H9 (cell line): ENCODE results near the gene ZBTB20. TPM values are rescaled to one million over a fixed set of nuclear protein-coding genes. Genes with fewer than 3 reads are reported as not detected.

Experiments used
- DNase-seq: peaks from one replicate; pipeline ENCODE4 v3.0.0-alpha.2; 2017
- H2AFZ ChIP-seq: one replicate; pipeline ENCODE4 v1.6.1; 2013; ENCODE audit warnings: mild to moderate bottlenecking, low read length, control low read depth, moderate library complexity
- H2AK5ac ChIP-seq: 2 replicates; pipeline ENCODE4 v1.6.1; 2013; ENCODE audit warnings: low read length, control low read depth, mixed read lengths; ENCODE audit not compliant: insufficient read length
- H2BK120ac ChIP-seq: one replicate; pipeline ENCODE4 v1.6.1; 2013; ENCODE audit warnings: low read depth, mild to moderate bottlenecking, low read length, control low read depth, inconsistent platforms; ENCODE audit not compliant: poor library complexity, severe bottlenecking
- H2BK12ac ChIP-seq: 2 replicates; pipeline ENCODE4 v1.6.1; 2013; ENCODE audit warnings: low read length, control low read depth, mixed read lengths, low read depth; ENCODE audit not compliant: insufficient read length
- H2BK15ac ChIP-seq: 2 replicates; pipeline ENCODE4 v1.6.1; 2013; ENCODE audit warnings: low read depth, low read length, control low read depth
- H2BK20ac ChIP-seq: one replicate; pipeline ENCODE4 v1.6.1; 2013; ENCODE audit warnings: low read depth, mild to moderate bottlenecking, low read length, control low read depth, inconsistent platforms; ENCODE audit not compliant: poor library complexity, severe bottlenecking
- H2BK5ac ChIP-seq: 2 replicates; pipeline ENCODE4 v1.6.1; 2013; ENCODE audit warnings: low read length, control low read depth, mixed read lengths; ENCODE audit not compliant: insufficient read length
- H3K14ac ChIP-seq: 2 replicates; pipeline ENCODE4 v1.6.1; 2013; ENCODE audit warnings: low read length, control low read depth; ENCODE audit not compliant: insufficient read depth
- H3K18ac ChIP-seq: 2 replicates; pipeline ENCODE4 v1.6.1; 2013; ENCODE audit warnings: low read depth, mild to moderate bottlenecking, mixed read lengths, low read length, control low read depth; ENCODE audit not compliant: insufficient read length
- H3K23ac ChIP-seq: 2 replicates; pipeline ENCODE4 v1.6.1; 2013; ENCODE audit warnings: low read length, control low read depth, mixed read lengths, low read depth; ENCODE audit not compliant: insufficient read length
- H3K23me2 ChIP-seq: 2 replicates; pipeline ENCODE4 v1.6.1; 2013; ENCODE audit warnings: low read depth, mild to moderate bottlenecking, mixed read lengths, low read length, control low read depth; ENCODE audit not compliant: insufficient read length, poor library complexity, severe bottlenecking
- H3K27ac ChIP-seq: 2 replicates; pipeline ENCODE4 v1.5.1; 2013; ENCODE audit warnings: low read length, control low read depth, mixed read lengths, low read depth; ENCODE audit not compliant: insufficient read length
- H3K27me3 ChIP-seq: 2 replicates; pipeline ENCODE4 v1.6.1; 2013; ENCODE audit warnings: low read length, control low read depth, inconsistent platforms; ENCODE audit not compliant: insufficient read depth
- H3K4ac ChIP-seq: 2 replicates; pipeline ENCODE4 v1.6.1; 2013; ENCODE audit warnings: low read depth, mild to moderate bottlenecking, control low read depth, inconsistent platforms, low read length, moderate library complexity
- H3K4me1 ChIP-seq: 2 replicates; pipeline ENCODE4 v1.6.1; 2013; ENCODE audit warnings: low read length, control low read depth, inconsistent platforms; ENCODE audit not compliant: insufficient read depth
- H3K4me2 ChIP-seq: 2 replicates; pipeline ENCODE4 v1.6.1; 2013; ENCODE audit warnings: low read length, control low read depth, mixed read lengths; ENCODE audit not compliant: insufficient read length, insufficient read depth
- H3K56ac ChIP-seq: 2 replicates; pipeline ENCODE4 v1.6.1; 2013; ENCODE audit warnings: low read depth, mild to moderate bottlenecking, mixed read lengths, low read length, control low read depth; ENCODE audit not compliant: insufficient read length
- H3K79me1 ChIP-seq: 2 replicates; pipeline ENCODE4 v1.6.1; 2013; ENCODE audit warnings: low read depth, mild to moderate bottlenecking, moderate library complexity, low read length, control low read depth, inconsistent platforms; ENCODE audit not compliant: insufficient read depth, poor library complexity, severe bottlenecking
- H3K79me2 ChIP-seq: 2 replicates; pipeline ENCODE4 v1.6.1; 2013; ENCODE audit warnings: low read length, control low read depth, inconsistent platforms; ENCODE audit not compliant: insufficient read depth
- H3K9ac ChIP-seq: 2 replicates; pipeline ENCODE4 v1.6.1; 2013; ENCODE audit warnings: low read length, control low read depth, mixed read lengths; ENCODE audit not compliant: insufficient read length; ENCODE audit errors: extremely low read depth
- H3K9me3 ChIP-seq: one replicate; pipeline ENCODE4 v1.6.1; 2013; ENCODE audit warnings: low read depth, low read length, inconsistent platforms; ENCODE audit not compliant: control insufficient read depth
- H3T11ph ChIP-seq: one replicate; pipeline ENCODE4 v1.6.1; 2013; ENCODE audit warnings: mild to moderate bottlenecking, low read length, control low read depth, inconsistent platforms
- H4K20me1 ChIP-seq: one replicate; pipeline ENCODE4 v1.6.1; 2013; ENCODE audit not compliant: control insufficient read depth, insufficient read length, insufficient read depth
- H4K5ac ChIP-seq: 2 replicates; pipeline ENCODE4 v1.6.1; 2013; ENCODE audit warnings: low read depth, mild to moderate bottlenecking, mixed read lengths, low read length, control low read depth; ENCODE audit not compliant: insufficient read length
- H4K8ac ChIP-seq: replicated peaks from 2 replicates; pipeline ENCODE4 v1.6.1; 2013; ENCODE audit warnings: low read length, control low read depth, mixed read lengths, low read depth; ENCODE audit not compliant: insufficient read length
- H4K91ac ChIP-seq: 2 replicates; pipeline ENCODE4 v1.6.1; 2013; ENCODE audit warnings: low read depth, mild to moderate bottlenecking, moderate library complexity, mixed read lengths, low read length, control low read depth; ENCODE audit not compliant: insufficient read length
- H3K27ac Mint-ChIP-seq, 3 experiments: 2 replicates in 2 of 3; 3 replicates in 1 of 3; pipeline ENCODE4 v1.8.0; 2020 to 2021; ENCODE audit warnings: mixed read lengths in 3 of 3, mild to moderate bottlenecking in 1 of 3, moderate library complexity in 1 of 3
- H3K27me3 Mint-ChIP-seq: 2 replicates; pipeline ENCODE4 v1.8.0; 2021; ENCODE audit warnings: low read depth, mild to moderate bottlenecking, moderate library complexity, mixed read lengths
- H3K36me3 Mint-ChIP-seq, 3 experiments: 2 replicates in 2 of 3; 3 replicates in 1 of 3; pipeline ENCODE4 v1.8.0; 2020 to 2021; ENCODE audit warnings: low read depth in 3 of 3, mixed read lengths in 3 of 3; ENCODE audit not compliant: insufficient read depth in 1 of 3
- H3K4me1 Mint-ChIP-seq, 2 experiments: 2 replicates each; pipeline ENCODE4 v1.8.0; 2020; ENCODE audit warnings: mixed read lengths in 2 of 2
- H3K4me3 Mint-ChIP-seq, 2 experiments: 2 replicates in 1 of 2; 3 replicates in 1 of 2; pipeline ENCODE4 v1.8.0; 2020 to 2021; ENCODE audit warnings: mild to moderate bottlenecking in 2 of 2, mixed read lengths in 2 of 2, moderate library complexity in 1 of 2
- H3K9me3 Mint-ChIP-seq, 2 experiments: 2 replicates in 1 of 2; 3 replicates in 1 of 2; pipeline ENCODE4 v1.8.0; 2020; ENCODE audit warnings: mild to moderate bottlenecking in 2 of 2, mixed read lengths in 2 of 2, moderate library complexity in 1 of 2
- WGBS: extraction: QIAGEN DNeasy Blood & Tissue Kit; methylation state at CpG from one replicate; pipeline ENCODE4 v1.1.7; 2013; ENCODE audit warnings: missing lambda C conversion rate, low lambda C conversion rate, mixed read lengths; ENCODE audit not compliant: insufficient read length; ENCODE audit errors: extremely low coverage; 5-methylcytosine and 5-hydroxymethylcytosine counted together
- total RNA-seq: library from RNA; stranded (reverse); gene quantifications from 2 replicates; pipeline ENCODE4 v1.2.1, GENCODE V29; 2021
- TF ChIP-seq, protein P1 (sequence below): fragments of 200-600 bp; sonication (generic); conservative IDR thresholded peaks from 3 replicates; pipeline ENCODE4 v1.8.0; 2021; ENCODE audit warnings: antibody characterized with exemption, mild to moderate bottlenecking

ZBTB20 gene
- total RNA-seq, 1 experiment from 2014 or later, result 0.70 TPM

- H3K27ac Mint-ChIP-seq, result no peak overlapping the region
- no peak overlapping the region for H3K18ac ChIP-seq
Measured at GRCh38 chr3:114351822-114352145, 795.3 kb downstream of the ZBTB20 start.

More at GRCh38 chr3:114351822-114352145, 795.3 kb downstream of the ZBTB20 start:
- Histone ChIP-seq H3K27me3 (no peaks in the 10 kb centered on the region), H2AK5ac (no peak overlapping the region), H2BK15ac (no peak overlapping the region), H3K4ac (no peak overlapping the region), H3K14ac (no peak overlapping the region), H3K79me1 (no peaks in the 10 kb centered on the region), H2BK20ac (no peak overlapping the region), H4K8ac (no peak overlapping the region), H4K91ac (no peak overlapping the region), H4K5ac (no peak overlapping the region), H2AFZ (no peak overlapping the region), H2BK12ac (no peak overlapping the region), H3K27ac (no peak overlapping the region), H3K4me1 (peaks cover 8% of the 10 kb centered on the region; the same call in 1 of the 2 replicates), H3K9me3 (no peaks in the 10 kb centered on the region), H3K23me2 (no peaks in the 10 kb centered on the region), H4K20me1 (no peaks in the 10 kb centered on the region), H3K56ac (no peak overlapping the region), H3K79me2 (no peaks in the 10 kb centered on the region; the same call in 1 of the 2 replicates), H2BK5ac (no peak overlapping the region), H3K4me2 (no peak overlapping the region), H3T11ph (no peak overlapping the region), H2BK120ac (no peak overlapping the region), H3K9ac (no peak overlapping the region), H3K23ac (no peak overlapping the region)
- DNase-seq, result no peak
- TF ChIP-seq, protein P1, sequence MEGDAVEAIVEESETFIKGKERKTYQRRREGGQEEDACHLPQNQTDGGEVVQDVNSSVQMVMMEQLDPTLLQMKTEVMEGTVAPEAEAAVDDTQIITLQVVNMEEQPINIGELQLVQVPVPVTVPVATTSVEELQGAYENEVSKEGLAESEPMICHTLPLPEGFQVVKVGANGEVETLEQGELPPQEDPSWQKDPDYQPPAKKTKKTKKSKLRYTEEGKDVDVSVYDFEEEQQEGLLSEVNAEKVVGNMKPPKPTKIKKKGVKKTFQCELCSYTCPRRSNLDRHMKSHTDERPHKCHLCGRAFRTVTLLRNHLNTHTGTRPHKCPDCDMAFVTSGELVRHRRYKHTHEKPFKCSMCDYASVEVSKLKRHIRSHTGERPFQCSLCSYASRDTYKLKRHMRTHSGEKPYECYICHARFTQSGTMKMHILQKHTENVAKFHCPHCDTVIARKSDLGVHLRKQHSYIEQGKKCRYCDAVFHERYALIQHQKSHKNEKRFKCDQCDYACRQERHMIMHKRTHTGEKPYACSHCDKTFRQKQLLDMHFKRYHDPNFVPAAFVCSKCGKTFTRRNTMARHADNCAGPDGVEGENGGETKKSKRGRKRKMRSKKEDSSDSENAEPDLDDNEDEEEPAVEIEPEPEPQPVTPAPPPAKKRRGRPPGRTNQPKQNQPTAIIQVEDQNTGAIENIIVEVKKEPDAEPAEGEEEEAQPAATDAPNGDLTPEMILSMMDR, result no peak
- WGBS, result no CpG with 5 or more reads among the region's 9 CpGs
- Mint-ChIP-seq H3K4me1 (peaks cover 0 to 9% of the 10 kb centered on the region in 2 experiments; a peak in 2 of 4 replicates), H3K27me3 (no peaks in the 10 kb centered on the region; the same call in 1 of the 2 replicates), H3K4me3 (no peak overlapping the region), H3K9me3 (no peaks in the 10 kb centered on the region; a peak in 1 of 5 replicates), H3K36me3 (no peaks in the 10 kb centered on the region)
